Posterior vena cava (tissue), 2 donors: Measurements from ENCODE around the gene SLC39A11. TPM values are rescaled to one million over a fixed set of nuclear protein-coding genes. Genes with fewer than 3 reads are reported as not detected.
"Not testable (repeated sequence)": the region's sequence is repeated elsewhere in the genome, so short reads cannot be mapped to it uniquely, and the experiment has no call there.

Experiments
- DNase-seq: peaks from one replicate; pipeline ENCODE4 v3.0.0-alpha.2; 2020; ENCODE audit warnings: low spot score
- intact Hi-C, 2 donors: fragments of 100-400 bp; cut with DNase I; formaldehyde crosslinking; loops; one replicate each; pipeline versions ENCODE4 v1.14.1 to v1.14.2; 2022 to 2023
- total RNA-seq, 2 donors: library from RNA; stranded (reverse); fragmentation: NEBNext Ultra II Directional; extraction: Animal tissue kit (Norgen Biotek cat#: 25700); gene quantifications; one replicate each; pipeline ENCODE4 v1.2.1, GENCODE V29; 2021
- donor health status: DM: yes; HTN: yes; CAD: no.
- donor health status: DM: yes; HTN: yes; CAD: no.

SLC39A11 gene
- total RNA-seq, 2 donors from 2014 or later, result 20.6 to 25.8 TPM

DNA sequence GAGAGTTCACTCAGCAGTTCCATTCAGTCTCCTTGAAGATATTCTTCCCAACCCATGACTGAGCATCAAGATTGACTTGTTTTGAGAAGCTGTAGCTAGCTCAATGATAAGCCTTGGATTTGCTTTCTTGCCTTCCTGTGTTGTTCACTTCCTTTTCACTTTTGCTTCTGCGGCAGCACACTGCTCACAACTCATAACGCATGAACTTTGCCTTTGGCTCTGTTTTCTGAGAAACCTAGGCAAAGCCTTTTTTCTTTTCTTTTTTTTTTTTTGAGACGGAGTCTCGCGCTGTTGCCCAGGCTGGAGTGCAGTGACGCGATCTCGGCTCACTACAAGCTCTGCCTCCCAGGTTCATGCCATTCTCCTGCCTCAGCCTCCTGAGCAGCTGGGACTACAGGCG, 383.8 kb downstream of the SLC39A11 start:
- intact Hi-C loops, DNase-seq: not testable (repeated sequence)

DNA sequence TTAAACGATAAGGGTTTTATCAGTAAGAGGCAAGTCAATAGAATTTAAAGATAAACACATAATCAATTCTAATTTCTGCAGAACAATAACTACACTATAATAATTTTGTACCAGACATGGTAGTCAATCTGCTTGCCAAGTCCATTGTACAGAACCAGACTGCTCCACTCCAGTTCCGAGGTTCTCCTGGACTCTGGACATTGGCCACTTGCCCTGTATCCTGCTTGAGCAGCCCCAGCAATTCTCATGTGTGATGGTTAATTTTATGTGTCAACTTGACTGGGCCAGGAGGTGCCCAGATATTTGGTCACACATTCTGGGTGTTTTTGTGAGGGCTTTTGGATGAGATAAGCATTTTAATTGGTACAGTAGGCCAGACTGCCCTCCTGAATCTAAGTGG, 384.6 kb downstream of the SLC39A11 start:
- DNase-seq, result peak; percentile 11
- intact Hi-C loops, result no loop called here

DNA sequence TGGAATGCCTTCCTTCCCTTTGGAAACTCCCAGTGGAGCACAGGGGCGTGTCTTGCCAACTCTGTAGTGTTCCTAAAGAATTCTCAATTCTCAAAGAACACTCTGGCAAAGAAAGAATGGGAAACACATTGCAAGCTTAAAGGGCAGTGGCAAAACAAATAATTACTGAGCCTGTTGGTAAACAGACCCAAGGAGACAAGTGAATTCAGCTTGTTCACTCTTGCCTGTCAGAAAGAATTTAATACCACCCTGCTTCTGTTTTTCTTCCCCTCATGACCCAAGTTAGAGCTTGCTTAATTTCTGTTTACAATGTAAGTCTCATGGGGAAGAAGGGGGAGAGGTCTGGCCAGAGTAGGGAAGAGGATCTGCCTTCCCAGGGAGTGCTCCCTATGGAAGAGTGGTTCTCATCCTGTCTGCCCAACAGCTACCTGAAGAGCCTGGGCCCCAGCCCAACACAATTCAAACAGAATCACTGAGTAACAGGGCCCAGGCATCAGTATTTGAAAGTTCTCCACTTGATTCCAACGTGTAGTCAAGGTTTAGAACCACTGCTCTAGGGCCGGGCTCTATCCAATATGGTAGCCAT, 386.0 kb downstream of the SLC39A11 start:
- DNase-seq, result no peak
- intact Hi-C loops, result no loop called here

DNA sequence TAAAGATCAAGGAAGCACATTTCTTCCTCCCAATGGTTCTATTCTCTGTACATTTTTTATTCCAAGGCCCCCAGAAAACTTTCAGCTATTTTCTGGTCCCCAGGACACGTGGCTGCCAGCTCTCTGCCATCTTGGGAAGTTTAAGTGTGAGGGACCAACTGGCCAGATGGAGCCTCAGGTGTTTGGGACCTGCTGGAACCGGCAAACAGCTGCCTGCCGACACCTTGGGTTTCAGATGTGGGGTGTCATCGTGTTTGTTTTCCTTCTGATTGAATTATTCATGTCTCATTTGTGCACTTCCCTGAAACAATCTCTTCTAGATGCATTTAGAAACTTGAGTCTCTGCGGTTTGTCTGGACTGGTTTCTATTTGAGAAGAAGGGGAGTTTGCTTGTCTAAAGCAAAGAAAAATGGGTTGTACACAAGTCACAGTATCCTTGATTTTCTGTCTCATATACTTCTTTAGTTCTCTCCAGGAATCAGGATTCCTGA, 386.5 kb downstream of the SLC39A11 start:
- intact Hi-C loops, result no loop called here
- DNase-seq, result no peak

DNA sequence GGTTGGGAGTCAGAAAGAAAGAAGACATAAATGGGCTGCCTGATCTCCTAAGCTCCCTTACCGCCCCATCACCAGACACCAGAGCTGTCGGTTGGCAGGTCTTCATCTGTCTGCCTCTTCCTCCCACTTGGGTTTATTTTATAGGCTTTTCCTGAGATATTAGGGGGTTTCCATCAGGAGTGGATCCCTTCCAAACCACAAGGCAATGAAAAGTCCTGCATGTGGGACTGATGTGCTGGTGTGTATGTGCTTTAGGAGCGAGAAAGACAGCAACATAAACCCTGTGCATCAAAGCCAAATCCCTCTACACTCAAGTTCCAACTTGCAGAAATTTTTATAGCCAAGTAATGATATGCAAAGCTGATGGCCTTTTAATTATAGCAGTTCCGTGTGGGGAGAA, 389.5 kb downstream of the SLC39A11 start:
- intact Hi-C loops, result no loop called here

DNA sequence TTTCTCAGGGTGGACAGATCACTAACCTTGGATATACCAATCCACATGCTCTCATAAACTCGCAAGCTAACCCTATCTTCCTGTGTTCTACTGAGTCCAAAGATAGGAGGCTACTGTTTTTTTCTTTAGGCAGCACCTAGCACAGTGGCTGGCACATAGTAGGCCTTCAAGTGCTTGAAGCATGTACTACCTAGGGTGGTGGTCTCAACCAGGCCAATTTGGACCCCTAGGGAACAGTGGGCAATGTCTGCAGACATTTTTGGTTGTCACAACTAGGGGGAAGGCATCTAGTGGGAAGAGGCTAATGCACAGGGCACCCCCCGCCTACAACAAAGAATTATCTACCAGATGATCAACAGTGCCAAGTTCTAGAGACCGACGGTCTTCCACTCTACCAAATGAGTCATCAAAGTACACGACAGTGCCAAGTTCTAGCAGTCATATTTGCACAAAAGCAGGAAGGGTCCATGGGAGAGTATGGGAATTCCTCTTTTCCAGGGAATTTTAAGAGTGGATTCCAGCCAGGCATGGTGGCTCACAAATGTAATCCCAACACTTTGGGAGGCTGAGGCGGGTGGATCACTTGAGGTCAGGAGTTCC, 390.3 kb downstream of the SLC39A11 start:
- intact Hi-C loops, result no loop called here
- peak; percentile 9 for DNase-seq

More for the DNA sequence above, 389.5 kb downstream of the SLC39A11 start:
- no peak for DNase-seq

DNA sequence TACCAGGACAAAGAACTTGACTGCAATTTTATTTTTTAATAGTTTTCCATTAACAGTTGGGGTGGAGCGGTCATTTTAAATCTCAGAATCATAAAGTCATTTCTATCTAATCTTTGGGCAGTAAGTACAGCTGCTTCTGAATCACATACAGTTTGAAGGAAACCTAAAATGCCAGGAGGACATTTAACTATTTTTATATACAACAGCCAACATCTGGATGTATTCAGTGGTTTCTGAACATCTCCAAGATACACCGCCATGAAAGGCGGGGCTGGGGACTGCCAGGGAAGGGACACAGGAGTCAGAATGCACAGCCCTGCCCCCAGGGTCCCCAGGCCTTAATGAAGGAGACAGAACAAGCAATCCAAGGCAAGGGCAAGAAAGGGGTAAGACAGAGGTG, 392.3 kb downstream of the SLC39A11 start:
- peak; percentile 44 for DNase-seq
- intact Hi-C loops, result no loop called here

DNA sequence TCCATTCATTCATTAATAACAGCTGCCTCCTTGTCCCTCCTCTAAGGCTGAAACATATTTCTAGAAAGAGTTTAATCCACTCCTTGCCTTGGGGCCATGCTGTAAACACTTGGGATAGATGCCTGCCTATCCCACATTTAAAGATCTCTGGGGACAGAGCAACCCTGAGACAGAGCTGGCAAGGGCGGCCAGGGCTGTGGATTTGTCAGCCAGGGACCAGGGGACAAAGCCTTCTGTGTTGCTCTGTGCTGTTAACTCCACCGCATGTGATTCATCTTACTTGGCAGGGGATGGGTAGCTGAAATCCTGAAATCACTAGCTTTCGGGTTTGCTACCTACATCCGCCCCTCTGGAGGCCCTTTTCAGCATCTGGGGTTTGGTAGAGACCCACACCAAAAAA, 392.9 kb downstream of the SLC39A11 start:
- intact Hi-C loops, result no loop called here
- peak; percentile 34 for DNase-seq

DNA sequence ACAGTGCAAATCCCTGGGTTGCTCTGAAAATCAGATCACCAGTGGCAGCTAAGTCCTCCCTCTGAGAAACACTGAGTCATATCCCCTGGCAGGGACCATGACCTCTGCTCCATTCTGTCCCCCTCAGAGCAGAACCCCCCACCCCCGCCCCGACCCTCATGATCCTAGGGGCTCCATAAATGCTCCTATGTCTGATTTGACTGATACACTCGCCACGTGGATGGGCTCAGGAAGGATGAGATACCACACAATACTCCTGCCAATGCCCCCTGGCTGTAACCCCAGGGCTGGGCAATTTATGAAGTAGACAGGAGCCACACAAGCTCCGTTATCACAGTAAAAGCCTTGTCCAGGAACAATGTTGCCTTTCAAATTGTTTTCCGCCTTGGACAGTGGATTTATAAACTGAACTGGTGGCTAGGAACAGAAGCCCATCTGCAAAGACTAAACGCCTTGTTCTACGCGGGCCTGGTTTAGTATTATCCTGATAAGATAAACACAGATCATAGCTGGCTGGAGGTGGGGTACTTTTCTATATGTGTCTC, 394.8 kb downstream of the SLC39A11 start:
- intact Hi-C loops, result no loop called here
- peak; percentile 34 for DNase-seq

DNA sequence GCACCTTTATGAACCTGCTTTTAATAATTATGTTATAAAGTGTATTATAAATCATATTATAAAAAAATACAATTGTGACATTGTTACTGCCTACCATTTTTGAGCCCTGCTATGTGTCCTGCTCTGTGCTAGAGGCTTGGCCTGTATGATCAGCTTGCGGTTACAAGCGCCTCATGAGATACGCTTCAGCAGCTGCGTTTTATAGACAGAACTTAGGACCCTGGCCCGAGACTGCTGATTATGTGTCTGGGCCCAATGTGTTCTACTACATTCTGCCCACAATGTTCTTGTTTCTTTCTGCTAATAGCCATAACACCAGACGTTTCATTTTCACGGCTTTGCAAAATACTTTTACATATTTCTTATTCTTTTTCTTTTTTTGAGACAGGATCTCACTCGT, 395.8 kb downstream of the SLC39A11 start:
- peak; percentile 23 for DNase-seq
- intact Hi-C loops, result no loop called here

DNA sequence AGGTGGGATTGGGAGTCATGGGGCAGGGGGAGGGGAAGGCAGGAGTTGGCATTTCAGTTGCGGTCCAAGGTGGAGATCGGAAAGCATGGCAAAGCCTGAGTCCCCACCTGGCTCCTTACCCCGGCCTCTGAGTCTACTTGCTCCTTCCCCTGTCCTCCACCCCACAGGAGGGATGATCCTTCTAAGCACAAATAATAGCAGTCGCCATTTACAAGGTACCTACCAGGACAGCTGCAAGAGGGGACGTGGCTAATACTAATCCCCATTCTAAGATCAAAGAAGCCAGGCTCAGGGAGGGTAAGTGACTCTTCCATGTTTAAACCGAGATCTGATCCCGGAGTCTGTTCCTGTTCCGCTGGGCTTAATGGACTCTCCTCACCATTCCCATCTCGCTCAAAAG, 396.3 kb downstream of the SLC39A11 start:
- DNase-seq, result peak; percentile 40
- intact Hi-C loops, result no loop called here

DNA sequence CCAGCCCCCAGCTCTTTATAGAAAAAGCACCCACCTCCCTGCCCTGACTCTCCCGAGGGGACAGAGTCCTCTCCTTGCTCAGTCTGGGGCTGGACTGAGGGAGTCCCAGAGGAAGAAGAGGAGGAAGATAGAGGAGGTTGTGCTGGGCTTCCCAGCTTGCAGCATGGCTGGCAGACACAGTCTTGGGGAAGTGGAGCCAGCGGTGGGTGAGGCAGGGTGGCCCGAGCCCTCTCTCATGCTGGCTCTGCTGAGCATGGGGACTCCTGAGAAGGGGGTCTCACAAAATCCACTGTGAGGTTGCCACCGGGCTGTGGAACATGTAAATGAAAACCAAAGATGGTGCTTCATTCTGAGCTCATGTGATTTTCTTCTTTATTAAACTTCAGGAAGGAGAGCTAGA, 398.5 kb downstream of the SLC39A11 start:
- peak; percentile 62 for DNase-seq
- intact Hi-C loops, result no loop called here

DNA sequence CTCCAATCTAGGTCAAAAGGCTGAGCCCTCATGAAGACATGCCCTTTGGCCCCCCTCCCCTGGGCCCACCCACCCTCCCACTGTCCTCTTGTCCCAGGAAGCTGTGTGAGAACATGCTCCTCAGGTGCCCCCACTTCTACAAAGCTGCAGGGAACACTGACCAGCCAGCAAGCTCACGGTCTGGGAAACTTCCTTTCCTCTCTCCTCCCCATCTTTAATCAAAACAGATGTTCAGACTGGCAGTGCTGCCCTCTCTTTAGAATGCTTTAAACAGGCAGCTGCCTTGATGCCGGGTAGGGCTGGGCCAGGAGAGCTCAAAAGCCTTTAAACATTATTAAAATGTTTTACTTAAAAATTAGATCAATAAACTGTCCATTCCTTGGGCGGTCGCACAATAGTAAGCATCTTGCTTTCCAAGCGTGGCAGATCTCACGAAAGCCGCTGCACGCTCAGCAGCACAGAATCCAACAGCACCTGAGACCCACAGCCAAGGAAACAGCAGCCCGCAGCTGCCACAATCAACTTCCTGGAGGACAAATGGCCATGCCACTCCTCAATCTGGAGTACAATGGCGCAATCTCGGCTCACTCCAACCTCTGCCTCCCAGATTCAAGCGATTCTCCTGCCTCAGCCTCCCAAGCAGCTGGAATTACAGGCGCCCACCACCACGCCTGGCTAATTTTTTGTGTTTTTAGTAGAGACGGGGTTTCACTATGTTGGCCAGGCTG, 399.2 kb downstream of the SLC39A11 start:
- intact Hi-C loops, result no loop called here

DNA sequence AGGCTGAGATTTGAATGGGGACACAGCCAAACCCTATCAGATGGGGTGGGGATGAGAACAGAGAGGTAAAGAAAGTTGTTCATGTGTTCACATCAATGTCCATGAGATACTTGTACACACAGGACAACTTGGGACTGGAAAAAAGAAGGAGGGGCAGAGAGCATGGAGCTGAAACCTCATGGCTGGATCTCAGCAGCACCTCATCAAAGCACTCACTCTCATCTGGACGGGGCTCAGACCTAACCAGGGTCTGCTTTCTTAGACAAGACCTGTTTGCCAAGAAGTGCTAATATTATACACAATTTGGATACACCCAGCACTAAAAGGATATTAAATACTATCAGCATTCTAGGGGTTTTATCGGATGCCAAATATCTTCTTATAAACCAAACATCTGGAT, 399.8 kb downstream of the SLC39A11 start:
- intact Hi-C loops, result no loop called here
- DNase-seq, result peak; percentile 10

More for the DNA sequence above, 399.2 kb downstream of the SLC39A11 start:
- peak; percentile 43 for DNase-seq

DNA sequence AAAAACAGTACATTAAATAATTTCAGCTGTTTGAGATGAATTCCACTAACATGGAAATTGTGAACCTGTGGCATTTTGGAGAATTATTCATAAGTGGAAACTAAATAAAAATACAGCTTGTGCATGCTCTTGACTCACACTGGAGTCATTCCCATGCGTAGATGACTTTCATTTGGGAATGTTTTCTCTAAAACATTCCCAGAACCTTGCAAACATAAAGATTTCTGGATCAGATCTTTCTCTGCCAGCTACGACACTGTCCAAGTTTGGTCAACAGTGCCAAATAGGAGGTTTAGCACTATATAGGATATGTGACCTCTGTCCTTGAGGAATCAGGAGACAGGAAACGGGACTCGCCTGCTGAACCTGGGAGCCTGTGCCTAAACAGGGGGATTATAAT, 400.9 kb downstream of the SLC39A11 start:
- intact Hi-C loops, result no loop called here

DNA sequence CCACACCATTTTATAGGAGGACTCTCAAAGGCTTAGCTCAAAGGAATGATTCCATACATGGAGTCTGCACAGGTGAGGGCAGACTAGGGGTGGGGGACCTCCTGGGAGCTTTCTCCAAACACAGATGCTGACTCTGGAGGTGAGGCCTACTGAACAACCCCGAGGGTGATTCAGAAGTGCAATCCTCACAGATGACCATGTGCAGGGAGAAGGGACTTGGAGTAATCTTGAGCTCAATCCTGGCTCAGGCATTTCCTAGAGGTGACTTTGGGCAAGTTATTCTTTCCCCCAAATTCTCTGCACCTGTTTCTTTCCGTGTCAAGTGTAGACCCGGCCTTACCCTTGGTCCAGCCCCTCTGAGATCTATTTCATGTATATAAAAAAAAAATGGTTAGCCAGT, 401.5 kb downstream of the SLC39A11 start:
- peak; percentile 31 for DNase-seq
- intact Hi-C loops, result no loop called here

More for the DNA sequence above, 400.9 kb downstream of the SLC39A11 start:
- DNase-seq, result no peak

DNA sequence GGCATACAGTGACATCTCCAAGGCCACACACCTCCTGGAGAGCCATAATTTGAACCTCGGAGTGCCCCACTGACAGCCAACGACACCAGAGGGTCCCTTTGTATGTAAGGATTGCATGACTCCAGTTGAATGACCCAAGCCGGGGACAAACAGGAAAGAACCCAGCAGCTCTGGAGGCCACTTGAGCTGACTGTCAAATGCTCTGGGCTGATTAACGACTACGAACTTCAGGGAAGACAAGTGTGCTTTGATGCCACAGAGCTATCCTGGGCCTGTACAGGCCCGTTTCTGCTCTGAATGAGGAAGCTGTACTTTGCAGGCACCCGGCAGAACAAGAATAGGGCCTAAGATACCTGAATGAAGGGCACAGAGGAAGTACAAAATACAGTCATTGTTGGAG, 404.6 kb downstream of the SLC39A11 start:
- peak; percentile 14 for DNase-seq
- intact Hi-C loops, result no loop called here

DNA sequence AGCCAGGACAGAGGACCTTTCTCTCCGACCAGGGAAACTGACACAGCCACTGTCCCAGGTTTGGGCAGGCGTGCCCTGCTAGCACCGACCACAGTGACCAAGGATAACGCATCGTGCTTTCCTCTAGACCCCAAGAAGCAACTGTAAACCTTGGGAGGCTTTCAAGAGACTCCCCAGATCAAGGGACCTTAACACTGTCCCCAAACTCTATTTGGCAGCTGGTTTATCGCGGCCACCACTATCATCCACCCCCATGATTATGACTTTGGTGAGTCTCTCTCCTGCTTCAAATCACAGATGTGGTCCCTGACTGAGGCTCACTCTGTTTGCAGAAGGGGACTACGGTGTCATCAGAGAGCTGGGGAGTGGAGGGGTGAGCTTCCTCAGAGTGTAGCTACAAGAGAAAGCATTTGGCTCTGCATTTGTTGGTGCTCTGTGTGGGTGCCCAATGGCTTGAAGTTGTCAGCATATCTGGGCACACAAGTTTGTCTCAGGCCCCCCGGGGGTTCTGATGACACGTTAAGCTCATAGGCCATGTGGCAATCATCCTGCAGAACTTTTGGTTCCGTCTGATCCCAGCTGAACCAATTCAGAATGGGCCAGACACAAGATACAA, 408.0 kb downstream of the SLC39A11 start:
- DNase-seq, result peak; percentile 60
- intact Hi-C loops, result no loop called here

DNA sequence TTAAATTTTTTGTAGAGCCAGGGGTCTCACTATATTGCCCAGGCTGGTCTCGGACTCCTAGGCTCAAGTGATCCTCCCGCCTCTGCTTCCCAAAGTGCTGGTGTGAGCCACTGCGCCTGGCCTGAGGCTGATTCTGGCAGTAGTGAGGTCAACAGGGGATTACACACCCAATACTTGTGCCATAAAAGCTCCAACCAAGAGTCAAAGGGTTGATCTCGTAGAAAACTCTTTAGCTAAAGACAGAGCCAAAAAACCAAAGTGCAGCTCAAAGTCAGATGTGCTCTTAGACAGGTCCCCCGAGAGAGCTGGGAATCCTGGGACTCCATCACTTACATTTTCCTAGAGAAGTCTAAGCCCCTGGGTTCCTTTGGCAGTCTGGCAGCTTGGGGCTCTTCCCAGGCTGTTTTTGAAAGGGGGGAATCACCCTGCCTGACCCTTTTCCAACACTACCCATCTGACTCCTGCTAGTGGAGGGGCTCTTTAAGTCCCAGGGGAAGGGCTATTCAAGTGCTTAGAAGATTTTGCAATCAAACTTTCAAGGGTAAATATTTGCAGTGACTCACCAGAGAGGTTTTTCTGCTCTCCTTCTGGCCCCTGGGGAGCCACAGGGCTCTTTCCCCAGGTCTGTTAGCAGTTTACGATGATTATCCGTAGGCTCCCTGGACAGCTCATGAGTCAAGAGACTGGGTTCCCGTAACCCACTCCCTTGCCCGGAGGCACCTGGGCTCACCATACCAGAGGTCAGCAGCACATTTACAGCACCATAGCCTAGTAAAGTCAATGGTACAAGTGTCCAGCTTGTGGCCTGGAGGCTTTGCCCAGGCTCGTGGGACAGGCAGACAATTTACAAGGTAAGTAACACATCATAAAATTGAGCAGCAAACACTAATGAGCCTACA, 408.7 kb downstream of the SLC39A11 start:
- intact Hi-C loops, result no loop called here
- peak; percentile 69 for DNase-seq
